Dendritic cell treated with granulocyte-macrophage colony-stimulating factor and Interleukin-4, amounts not matched to agents 40 ng/mL and 50 ng/mL, for 4 days (primary cell): ENCODE measurements around the gene TRIM48.
"Not testable (repeated sequence)": the region's sequence is repeated elsewhere in the genome, so short reads cannot be mapped to it uniquely, and the experiment has no call there.

Experiments
- H3K27ac Mint-ChIP-seq: one replicate; pipeline ENCODE4 v1.8.0; 2022; ENCODE audit warnings: mild to moderate bottlenecking, mixed read lengths
- H3K27me3 Mint-ChIP-seq: one replicate; pipeline ENCODE4 v1.8.0; 2022; ENCODE audit warnings: mild to moderate bottlenecking, mixed read lengths
- H3K36me3 Mint-ChIP-seq: one replicate; pipeline ENCODE4 v1.8.0; 2022; ENCODE audit warnings: low read depth, mixed read lengths
- H3K4me1 Mint-ChIP-seq: one replicate; pipeline ENCODE4 v1.8.0; 2022; ENCODE audit warnings: low read depth, mixed read lengths
- H3K4me3 Mint-ChIP-seq: one replicate; pipeline ENCODE4 v1.8.0; 2022; ENCODE audit warnings: mild to moderate bottlenecking, moderate library complexity, mixed read lengths
- H3K9me3 Mint-ChIP-seq: one replicate; pipeline ENCODE4 v1.8.0; 2022; ENCODE audit warnings: mixed read lengths
- intact Hi-C: fragments of 100-400 bp; cut with micrococcal nuclease; formaldehyde crosslinking; loops from one replicate; pipeline ENCODE4 v1.15.0; 2022

The TRIM48 gene, protein sequence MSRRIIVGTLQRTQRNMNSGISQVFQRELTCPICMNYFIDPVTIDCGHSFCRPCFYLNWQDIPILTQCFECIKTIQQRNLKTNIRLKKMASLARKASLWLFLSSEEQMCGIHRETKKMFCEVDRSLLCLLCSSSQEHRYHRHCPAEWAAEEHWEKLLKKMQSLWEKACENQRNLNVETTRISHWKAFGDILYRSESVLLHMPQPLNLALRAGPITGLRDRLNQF

GRCh38 chr11:55261855-55262254, at the start of gene TRIM48:
TRIM48 (plus strand) TSS chr11:55262155; CDS start chr11:55262268, 113 bp downstream.
- H3K4me1 Mint-ChIP-seq, H3K27ac Mint-ChIP-seq, H3K27me3 Mint-ChIP-seq, intact Hi-C loops, H3K36me3 Mint-ChIP-seq, H3K4me3 Mint-ChIP-seq: not testable (repeated sequence)
- H3K9me3 Mint-ChIP-seq = peaks cover 33% of the 10 kb centered on the region

GRCh38 chr11:55238316-55238715, 23.6 kb upstream of the TRIM48 start:
- H3K27ac Mint-ChIP-seq, H3K4me1 Mint-ChIP-seq, H3K4me3 Mint-ChIP-seq, H3K36me3 Mint-ChIP-seq, intact Hi-C loops, H3K27me3 Mint-ChIP-seq: not testable (repeated sequence)
- H3K9me3 Mint-ChIP-seq = peaks cover 76% of the 10 kb centered on the region

- Mint-ChIP-seq H3K4me3 (no peak overlapping the region), H3K36me3 (no peaks in the 10 kb centered on the region), H3K4me1 (no peaks in the 10 kb centered on the region), H3K27ac (no peak overlapping the region), H3K27me3 (no peaks in the 10 kb centered on the region), H3K9me3 (peaks cover 36% of the 10 kb centered on the region)
- intact Hi-C loops = loop anchor here (1.0 kb wide), 1 partner anchor 9 kb away; no protein-coding TSS in a partner anchor
Observed at GRCh38 chr11:55263081-55263480, 1.1 kb downstream of the TRIM48 start.
